Keratinocyte (primary cell): ENCODE data around the gene FHOD3. TPM values are rescaled to one million over a fixed set of nuclear protein-coding genes. Genes with fewer than 3 reads are reported as not detected.

Experiments used
- DNase-seq: peaks from one replicate; pipeline ENCODE4 v3.0.0-alpha.2; 2011; ENCODE audit warnings: low read depth, missing footprints, low spot score
- FAIRE-seq: peaks from 2 replicates; lab custom pipeline; 2011; peaks lifted over from hg19 to GRCh38; lab: Jason Lieb, UNC
- H2AFZ ChIP-seq: 2 replicates; pipeline ENCODE4 v1.6.0; 2012; ENCODE audit warnings: low read length, control low read depth, inconsistent platforms; ENCODE audit not compliant: control insufficient read depth
- H3K27ac ChIP-seq: 2 replicates; pipeline ENCODE4 v1.5.1; 2011; ENCODE audit warnings: low read length; ENCODE audit not compliant: control insufficient read depth, insufficient read depth
- H3K27me3 ChIP-seq: 3 replicates; pipeline ENCODE4 v1.6.0; 2011; ENCODE audit warnings: low read length; ENCODE audit not compliant: control insufficient read depth, insufficient read depth; ENCODE audit errors: extremely low read depth
- H3K36me3 ChIP-seq, 2 experiments: 2 replicates in 1 of 2; 3 replicates in 1 of 2; pipeline ENCODE4 v1.5.1; 2011; ENCODE audit warnings: low read length in 2 of 2, mild to moderate bottlenecking in 1 of 2; ENCODE audit not compliant: control insufficient read depth in 2 of 2, insufficient read depth in 2 of 2; ENCODE audit errors: extremely low read depth in 1 of 2
- H3K4me1 ChIP-seq: 3 replicates; pipeline ENCODE4 v1.5.1; 2011; ENCODE audit warnings: low read length; ENCODE audit not compliant: control insufficient read depth, insufficient read depth; ENCODE audit errors: extremely low read depth
- H3K4me2 ChIP-seq: 3 replicates; pipeline ENCODE4 v1.6.0; 2011; ENCODE audit warnings: low read depth, low read length; ENCODE audit not compliant: control insufficient read depth, insufficient read depth; ENCODE audit errors: extremely low read depth
- H3K4me3 ChIP-seq, 3 experiments: fragments of 200-600 bp in 1 of 3; sonication (generic) in 1 of 3; 2 replicates in 2 of 3; 3 replicates in 1 of 3; pipeline ENCODE4 v1.5.1; 2011 to 2016; ENCODE audit warnings: low read length in 3 of 3, mild to moderate bottlenecking in 3 of 3, control low read depth in 2 of 3, inconsistent platforms in 1 of 3, low read depth in 1 of 3, mixed read lengths in 1 of 3, mixed run types in 1 of 3, moderate library complexity in 1 of 3; ENCODE audit not compliant: control insufficient read depth in 2 of 3, insufficient read depth in 2 of 3; ENCODE audit errors: extremely low read depth in 1 of 3
- H3K79me2 ChIP-seq: 2 replicates; pipeline ENCODE4 v1.6.0; 2012; ENCODE audit warnings: low read length; ENCODE audit not compliant: control insufficient read depth, insufficient read depth
- H3K9ac ChIP-seq: 3 replicates; pipeline ENCODE4 v1.6.0; 2011; ENCODE audit warnings: low read length; ENCODE audit not compliant: control insufficient read depth, insufficient read depth; ENCODE audit errors: extremely low read depth
- H3K9me1 ChIP-seq: 3 replicates; pipeline ENCODE4 v1.6.0; 2011; ENCODE audit warnings: low read length; ENCODE audit not compliant: control insufficient read depth, insufficient read depth; ENCODE audit errors: extremely low read depth
- H3K9me3 ChIP-seq: 2 replicates; pipeline ENCODE4 v1.5.1; 2012; ENCODE audit warnings: low read depth, low read length; ENCODE audit not compliant: control insufficient read depth
- H4K20me1 ChIP-seq: 3 replicates; pipeline ENCODE4 v1.6.0; 2011; ENCODE audit warnings: low read length; ENCODE audit not compliant: control insufficient read depth, insufficient read depth; ENCODE audit errors: extremely low read depth
- CTCF ChIP-seq, 3 experiments: IDR thresholded peaks in 1 of 3; conservative IDR thresholded peaks in 1 of 3; optimal IDR thresholded peaks in 1 of 3; 2 replicates in 2 of 3; 3 replicates in 1 of 3; pipeline versions ENCODE3 to v1.5.1; 2011; ENCODE audit warnings: low read length in 3 of 3, mild to moderate bottlenecking in 3 of 3, moderate library complexity in 2 of 3, control low read depth in 1 of 3, inconsistent platforms in 1 of 3; ENCODE audit not compliant: insufficient read depth in 2 of 3; ENCODE audit errors: extremely low read depth in 1 of 3
- EZH2 ChIP-seq: IDR thresholded peaks from one replicate; pipeline ENCODE4 v1.6.1; 2012; ENCODE audit warnings: inconsistent platforms, mild to moderate bottlenecking, low read length, moderate library complexity
- dilution Hi-C: fragments of 300-500 bp; cut with MboI; formaldehyde crosslinking; loops from one replicate; pipeline ENCODE4 v1.7.0; 2020; ENCODE audit warnings: low sequenced_read_pairs; ENCODE audit not compliant: extremely low pct_ligation_motif_present
- polyA plus RNA-seq, 5 experiments: library from polyadenylated mRNA; depleted of rRNA in 3 of 5; stranded (reverse) in 3 of 5; stranded (forward) in 1 of 5; unstranded in 1 of 5; fragments of >200 nt; gene quantifications; 1 replicate in 1 of 5; 2 replicates in 3 of 5; 3 replicates in 1 of 5; pipeline versions ENCODE4 v1.2.1 to v1.2.3, GENCODE V29; 2011 to 2012; ENCODE audit warnings: missing spikeins in 2 of 5, low read depth in 1 of 5, low replicate concordance in 1 of 5

Gene FHOD3
- polyA plus RNA-seq, 1 donor (not counting 4 experiments of a cell fraction or from before 2014, with no cell fraction given) = 7.7 TPM

GRCh38 chr18:36610258-36610657 is 312.7 kb downstream of the FHOD3 start:
- DNase-seq (no peak), FAIRE-seq (no peak)
- TF ChIP-seq CTCF (optimal IDR thresholded peaks at IDR 0.05 in 1 of 3, IDR thresholded peaks at IDR 0.05 in 1 of 3, conservative IDR thresholded peaks at IDR 0.05 in 1 of 3; ENCODE audit: extremely low read depth in 1 of 3, insufficient read depth in 2 of 3, low read length in 3 of 3) = no peak
- TF ChIP-seq EZH2 = no peak
- Histone ChIP-seq H2AFZ (no peak overlapping the region), H3K4me3 (no peak overlapping the region), H3K27me3 (no peaks in the 10 kb centered on the region), H3K4me2 (no peak overlapping the region), H3K9me3 (no peaks in the 10 kb centered on the region), H3K27ac (no peak overlapping the region), H3K36me3 (no peaks in the 10 kb centered on the region), H3K79me2 (no peaks in the 10 kb centered on the region), H3K9ac (no peak overlapping the region), H4K20me1 (no peaks in the 10 kb centered on the region), H3K4me1 (peaks cover 3% of the 10 kb centered on the region), H3K9me1 (no peaks in the 10 kb centered on the region)
- dilution Hi-C loops = no loop called here

- no peaks in the 10 kb centered on the region for H3K27me3 ChIP-seq
- TF ChIP-seq CTCF (optimal IDR thresholded peaks at IDR 0.05 in 1 of 3, IDR thresholded peaks at IDR 0.05 in 1 of 3, conservative IDR thresholded peaks at IDR 0.05 in 1 of 3; ENCODE audit: extremely low read depth in 1 of 3, insufficient read depth in 2 of 3, low read length in 3 of 3) (no peak), EZH2 (no peak)
- H3K79me2 ChIP-seq = no peaks in the 10 kb centered on the region
- H3K9me1 ChIP-seq = no peaks in the 10 kb centered on the region
- DNase-seq (no peak), FAIRE-seq (no peak)
- no peak overlapping the region for H3K27ac ChIP-seq
- H2AFZ ChIP-seq = no peak overlapping the region
- H3K4me2 ChIP-seq = no peak overlapping the region
- no peaks in the 10 kb centered on the region for H4K20me1 ChIP-seq
- dilution Hi-C loops = no loop called here
- no peak overlapping the region for H3K4me3 ChIP-seq
- H3K36me3 ChIP-seq = no peaks in the 10 kb centered on the region
- peaks cover 3% of the 10 kb centered on the region for H3K4me1 ChIP-seq
- no peak overlapping the region for H3K9ac ChIP-seq
- no peaks in the 10 kb centered on the region for H3K9me3 ChIP-seq
Measured at GRCh38 chr18:36610661-36611060, 313.1 kb downstream of the FHOD3 start.
